DMS 273 (cell line): ENCODE measurements around the gene GRIK4.

Experiments used
- DNase-seq: peaks from one replicate; lab custom pipeline; 2025; ENCODE audit not compliant: unreplicated experiment; lab: John Stamatoyannopoulos, UW

Gene GRIK4

GRCh38 chr11:120794748-120795147 lies 283.2 kb downstream of the GRIK4 start:
- DNase-seq: no peak

DNA sequence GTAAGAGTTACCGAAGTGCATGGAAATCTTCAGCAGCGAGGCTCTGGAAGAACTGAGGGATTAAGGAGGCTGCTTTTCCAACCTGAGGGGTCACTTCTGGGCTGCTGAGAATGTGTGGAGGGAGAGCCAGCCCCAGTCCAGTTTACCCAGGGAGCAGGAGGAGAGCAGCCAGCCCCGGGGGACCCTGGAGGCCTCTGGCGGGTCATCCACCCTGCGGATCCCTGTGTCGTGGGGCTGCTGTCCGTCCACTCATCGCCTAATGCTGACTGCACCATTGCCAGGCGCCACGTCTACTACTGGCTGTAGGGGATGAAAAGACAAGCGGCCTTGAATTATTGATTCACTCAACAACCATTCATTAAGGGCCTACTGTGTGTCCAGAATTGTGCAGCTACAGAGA lies 283.6 kb downstream of the GRIK4 start:
- DNase-seq: no peak

GRCh38 chr11:120797143-120797542 lies 285.6 kb downstream of the GRIK4 start:
- no peak for DNase-seq

DNA sequence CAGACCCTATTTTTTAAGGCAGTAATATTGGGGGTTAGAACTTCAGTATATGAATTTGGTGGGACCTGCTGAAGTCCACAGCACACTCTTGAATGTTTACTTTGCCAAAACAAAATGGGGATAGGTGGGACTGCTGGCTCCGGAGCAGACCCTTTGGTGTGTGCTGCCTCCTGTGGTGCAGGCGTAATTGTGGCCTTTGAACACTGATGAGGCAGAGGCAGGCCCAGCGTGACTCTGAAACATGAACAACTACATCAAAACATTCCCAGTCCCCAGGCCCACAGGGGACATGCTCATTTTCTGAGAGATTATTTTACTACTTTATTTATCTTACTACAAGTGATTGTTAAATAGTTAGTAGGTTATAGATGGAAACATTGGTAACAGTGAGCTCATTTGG lies 287.3 kb downstream of the GRIK4 start:
- no peak for DNase-seq

DNA sequence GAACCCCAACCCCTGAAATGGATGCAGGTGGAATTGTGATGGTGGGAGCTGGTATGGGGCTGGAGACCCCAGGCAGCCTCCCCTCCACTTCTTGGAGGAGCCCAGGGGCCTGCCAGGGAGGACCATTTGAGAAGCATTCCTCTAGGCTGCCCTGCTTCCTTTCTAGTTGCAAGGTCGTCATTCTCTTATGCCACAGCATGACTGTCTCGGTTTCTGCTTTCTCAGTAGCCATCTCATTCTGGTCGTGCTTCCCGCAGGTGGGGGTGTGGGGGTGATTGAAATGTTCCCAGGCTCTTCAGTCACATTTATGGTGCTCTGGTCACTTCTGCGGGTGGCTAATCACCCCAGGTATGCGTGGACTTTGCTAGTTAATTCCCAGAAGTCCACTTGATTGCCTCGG lies 288.7 kb downstream of the GRIK4 start:
- DNase-seq: no peak

DNA sequence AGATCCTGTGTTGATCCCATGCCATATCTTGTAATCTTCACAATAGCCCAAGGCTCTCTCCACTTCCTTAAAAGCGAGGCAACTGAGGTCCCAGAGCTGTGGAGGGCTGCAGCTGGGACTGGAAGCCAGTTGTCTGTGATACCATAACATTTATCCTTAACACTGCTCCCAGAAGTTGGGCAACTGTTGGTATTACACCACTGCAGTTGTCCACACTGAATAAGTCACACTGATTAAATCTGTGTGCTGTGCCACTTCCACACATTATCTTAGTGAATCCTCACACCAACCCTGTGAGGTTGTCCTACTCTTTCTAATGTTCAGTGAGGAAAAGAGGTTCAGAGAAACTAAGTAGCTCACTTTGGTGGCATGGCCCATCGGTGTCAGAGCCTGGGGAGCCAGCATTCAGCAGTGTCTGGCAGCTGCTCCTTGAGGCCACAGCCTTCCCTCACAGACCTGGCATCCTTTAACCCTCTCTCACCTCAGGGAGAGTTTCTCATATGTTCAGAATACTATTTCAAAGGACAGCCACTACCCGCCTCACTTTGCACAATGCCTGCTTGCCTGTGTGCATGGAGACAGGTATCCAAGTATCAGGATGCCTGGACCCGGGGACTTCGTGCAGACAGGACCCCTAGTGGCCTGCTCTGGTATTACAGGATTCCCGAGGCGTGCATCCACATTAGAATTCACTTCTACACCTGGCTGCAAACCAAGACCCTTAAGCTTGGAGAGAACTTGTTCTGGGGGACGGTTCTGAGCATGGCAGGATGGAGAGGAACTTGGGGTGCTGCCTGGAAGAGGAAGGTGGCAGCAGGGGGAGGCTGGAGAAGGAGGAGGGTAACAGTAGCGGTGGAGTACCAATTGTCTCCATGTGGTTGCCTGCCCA lies 290.5 kb downstream of the GRIK4 start:
- DNase-seq: peak; percentile 74

GRCh38 chr11:120805960-120806555 lies 294.5 kb downstream of the GRIK4 start:
- no peak for DNase-seq

DNA sequence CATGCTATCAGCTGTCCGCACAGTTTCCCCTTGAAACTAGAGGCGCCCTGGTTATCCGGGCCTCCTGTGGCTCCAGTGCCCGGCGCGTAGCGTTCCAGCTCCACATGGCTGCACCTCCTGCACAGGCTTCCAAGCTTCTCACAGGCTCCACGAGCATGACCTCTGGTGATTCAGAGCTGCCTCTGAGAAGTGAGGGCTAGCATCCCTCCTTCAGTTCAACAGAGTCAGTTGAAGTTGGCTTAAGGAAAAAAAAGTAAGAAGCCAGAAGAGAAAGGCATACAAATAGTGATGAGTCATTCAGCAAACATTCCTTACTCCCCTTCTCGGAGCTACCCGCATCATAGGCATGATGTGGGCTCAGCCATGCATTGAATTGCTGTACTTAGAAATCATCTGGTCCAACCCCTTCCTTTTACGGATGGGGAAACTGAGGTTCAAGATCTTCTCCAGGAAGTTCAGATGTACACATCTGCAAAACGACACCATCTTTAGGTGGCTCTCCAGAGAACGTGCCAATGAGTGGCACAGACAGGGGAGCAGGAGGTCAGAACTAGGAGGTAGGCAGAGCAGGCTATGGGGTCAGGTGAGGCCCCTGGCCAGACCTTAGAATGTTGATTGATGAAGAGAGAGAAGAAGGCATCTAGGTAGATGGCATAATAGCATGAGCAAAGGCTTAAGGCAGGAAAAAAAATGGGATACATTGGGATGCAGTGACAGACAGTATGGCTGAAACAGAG lies 296.0 kb downstream of the GRIK4 start:
- DNase-seq: no peak

GRCh38 chr11:120808616-120809050 lies 297.1 kb downstream of the GRIK4 start:
- DNase-seq: no peak

DNA sequence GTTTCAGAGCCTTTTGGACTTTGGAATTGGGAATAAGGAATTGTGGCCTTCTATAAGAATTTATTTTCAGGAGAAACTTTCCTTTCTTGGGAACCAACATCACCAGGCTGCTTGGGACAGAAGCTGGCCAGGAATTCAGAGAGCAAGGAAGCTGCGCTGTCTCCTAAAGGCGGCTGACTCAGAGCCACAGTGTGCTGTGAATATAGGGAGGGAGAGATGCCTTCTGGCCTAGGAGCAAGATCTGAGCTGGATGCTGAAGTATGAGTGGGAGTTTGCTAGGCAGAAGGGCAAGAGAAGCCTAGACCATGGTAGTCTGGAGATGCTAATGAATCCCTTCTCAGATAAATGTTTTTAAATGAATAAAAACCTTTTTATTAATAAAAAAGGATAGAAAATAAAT lies 298.7 kb downstream of the GRIK4 start:
- DNase-seq: no peak

- DNase-seq: no peak
Observed at GRCh38 chr11:120811199-120811598, 299.7 kb downstream of the GRIK4 start.

GRCh38 chr11:120811731-120812130 lies 300.2 kb downstream of the GRIK4 start:
- DNase-seq: no peak

GRCh38 chr11:120814531-120815318 lies 303.2 kb downstream of the GRIK4 start:
- DNase-seq: no peak

DNA sequence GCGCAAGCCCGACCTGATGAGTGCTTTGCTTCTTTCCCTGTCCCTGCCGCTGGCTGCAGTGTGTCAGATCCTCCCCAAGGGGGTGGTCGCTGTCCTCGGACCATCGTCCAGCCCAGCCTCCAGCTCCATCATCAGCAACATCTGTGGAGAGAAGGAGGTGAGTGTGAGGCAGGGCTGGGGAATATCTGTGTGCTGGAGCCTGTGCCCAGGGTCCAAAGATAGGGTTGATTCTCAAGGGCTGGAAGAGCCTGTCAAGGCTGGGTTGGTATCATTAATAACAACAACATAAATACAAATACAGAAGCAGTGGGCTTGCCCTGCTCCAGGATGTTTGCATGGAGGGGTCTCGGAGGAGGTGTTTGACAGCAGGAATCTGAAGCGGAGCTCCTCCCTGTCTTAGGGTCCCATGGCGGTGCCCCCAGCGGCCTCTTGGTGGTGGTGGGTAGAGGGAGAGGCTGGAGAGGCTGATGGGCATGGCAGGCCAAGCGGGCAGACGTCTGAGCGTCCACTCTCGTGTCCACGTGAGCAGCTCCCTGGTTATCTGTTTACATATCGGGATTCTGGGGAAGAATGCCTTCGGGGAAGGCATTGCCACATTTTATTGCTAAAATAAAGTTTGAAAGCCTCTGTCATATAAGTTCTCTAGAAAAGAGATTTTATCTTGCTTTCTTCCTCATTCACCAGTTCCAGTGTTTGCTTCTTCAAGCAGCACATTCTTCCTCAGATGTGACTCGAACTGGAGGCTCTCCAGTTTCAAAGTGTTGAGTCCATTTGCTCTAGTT lies 304.0 kb downstream of the GRIK4 start:
- DNase-seq: no peak

GRCh38 chr11:120816176-120816575 lies 304.6 kb downstream of the GRIK4 start:
- DNase-seq: no peak

DNA sequence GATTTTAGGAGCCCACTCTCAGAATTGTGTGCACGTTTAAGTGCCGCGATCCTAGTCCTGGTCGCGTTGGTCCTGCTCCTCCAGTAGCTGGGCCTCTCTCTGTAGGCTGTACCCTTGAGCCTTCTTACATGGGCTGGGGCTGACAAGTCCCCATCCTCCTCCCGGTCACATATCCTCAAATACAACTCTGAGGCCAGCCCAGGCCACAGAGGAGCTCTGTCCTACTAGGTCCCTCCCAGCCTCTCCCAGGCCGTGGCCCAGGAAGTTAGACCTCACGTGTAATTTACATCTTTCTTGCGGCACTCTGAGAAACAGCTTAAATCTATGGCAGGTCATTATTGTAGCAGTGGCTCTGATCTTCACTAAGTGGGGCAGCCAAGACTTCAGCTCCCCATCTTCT lies 305.2 kb downstream of the GRIK4 start:
- no peak for DNase-seq

DNA sequence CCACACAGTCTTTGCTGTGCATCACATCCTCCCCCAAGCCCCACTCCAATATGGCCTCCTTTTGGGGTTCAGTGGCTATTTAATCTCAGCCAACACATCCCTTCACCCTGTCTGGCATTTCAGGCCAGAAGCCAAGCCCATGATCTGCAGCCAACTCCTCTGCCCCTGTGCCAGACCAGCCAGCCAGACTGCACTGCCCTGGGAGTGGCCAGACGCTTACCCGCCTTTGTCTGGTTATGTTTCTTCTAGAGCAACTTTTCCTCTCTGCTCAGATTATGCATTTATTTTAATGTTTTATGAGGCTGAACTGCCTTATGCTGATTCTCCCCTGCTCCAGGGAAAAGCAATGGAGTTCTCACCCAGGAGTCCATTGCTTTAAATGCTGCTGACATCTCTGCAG lies 305.6 kb downstream of the GRIK4 start:
- no peak for DNase-seq

DNA sequence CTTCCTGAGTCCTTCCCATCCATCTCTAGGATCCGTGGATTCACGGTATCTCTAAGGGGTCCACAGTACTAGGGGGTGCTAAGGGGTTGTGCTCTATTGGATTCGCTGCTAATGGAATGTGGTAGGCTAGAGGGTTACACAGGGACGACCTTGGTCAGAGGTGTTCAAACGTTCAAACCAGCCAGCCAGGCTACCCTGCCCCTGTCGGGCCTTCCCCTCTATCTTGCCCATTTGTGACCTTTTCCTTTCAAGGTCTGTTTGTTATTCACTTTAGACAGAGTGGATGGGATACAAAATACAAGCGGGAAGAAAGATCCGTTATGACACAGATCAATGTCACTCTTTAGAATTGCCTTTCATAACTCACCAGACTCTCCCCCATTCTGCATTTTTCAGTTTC lies 306.5 kb downstream of the GRIK4 start:
- DNase-seq: no peak

DNA sequence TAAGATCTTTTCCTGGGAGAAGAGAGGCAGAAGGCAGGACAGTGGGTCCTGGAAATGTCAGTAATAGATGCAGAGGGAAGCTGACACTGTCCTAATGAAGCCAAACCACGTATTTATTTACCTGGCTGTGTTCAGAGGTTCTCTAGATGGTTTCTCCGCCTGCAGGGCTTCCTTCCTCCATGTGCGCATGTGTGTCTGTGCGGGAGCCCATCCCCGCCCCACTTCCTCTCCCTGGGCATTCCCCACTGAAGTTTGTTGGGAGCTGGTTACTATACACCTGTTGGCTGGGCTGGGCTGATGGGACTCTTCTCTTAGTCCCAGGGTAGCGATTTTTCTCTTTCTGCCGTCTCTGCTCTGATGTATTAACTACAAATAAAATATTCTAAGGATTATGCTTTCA lies 307.5 kb downstream of the GRIK4 start:
- no peak for DNase-seq
